GM19467 (cell line): ENCODE measurements around the gene NKX6-2.

Source experiments
- ATAC-seq: cut with Tn5 transposase; IDR thresholded peaks from one replicate; pipeline ENCODE4 v1.9.1; 2021; ENCODE audit warnings: mild to moderate bottlenecking, moderate library complexity; ENCODE audit not compliant: unreplicated experiment

NKX6-2 gene

DNA sequence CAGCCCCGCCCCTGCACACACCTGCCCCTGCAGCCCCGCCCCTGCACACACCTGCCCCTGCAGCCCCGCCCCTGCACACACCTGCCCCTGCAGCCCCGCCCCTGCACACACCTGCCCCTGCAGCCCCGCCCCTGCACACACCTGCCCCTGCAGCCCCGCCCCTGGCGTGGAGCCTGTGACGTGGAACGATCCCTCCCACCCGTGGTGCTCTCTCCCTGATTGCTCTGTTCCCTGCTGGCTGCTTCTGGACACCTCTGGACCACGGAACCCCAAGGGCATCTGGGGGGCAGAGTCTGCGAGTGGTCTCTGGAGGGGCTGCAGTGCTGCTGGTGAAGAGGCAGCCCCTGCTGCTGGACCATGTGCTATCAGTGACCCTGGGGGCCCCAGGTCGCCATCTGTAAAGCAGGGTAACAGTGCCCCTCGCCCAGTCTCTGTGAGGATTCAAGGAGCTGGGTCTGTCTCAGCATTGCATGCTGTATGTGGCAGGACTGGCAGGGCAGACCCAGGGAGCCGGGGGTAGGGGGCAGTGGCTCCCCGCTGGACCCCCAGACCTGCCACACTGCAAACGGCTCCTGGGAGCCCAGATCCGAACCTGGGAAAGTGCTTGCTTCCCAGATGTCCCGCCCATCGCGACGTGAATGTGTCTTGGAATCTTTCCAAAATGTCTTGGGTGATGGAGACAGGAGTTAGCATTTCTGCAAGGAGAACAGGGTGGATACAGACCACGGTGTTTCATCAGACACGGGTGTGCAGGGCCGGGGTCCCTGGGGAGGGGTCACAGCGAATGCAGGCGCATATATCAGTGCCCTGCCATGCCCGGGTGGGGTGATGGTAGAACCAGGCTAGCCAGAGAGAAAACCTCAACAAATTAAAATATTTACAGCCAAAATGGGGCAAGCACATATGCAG lies 27.9 kb upstream of the NKX6-2 start:
- no peak for ATAC-seq

DNA sequence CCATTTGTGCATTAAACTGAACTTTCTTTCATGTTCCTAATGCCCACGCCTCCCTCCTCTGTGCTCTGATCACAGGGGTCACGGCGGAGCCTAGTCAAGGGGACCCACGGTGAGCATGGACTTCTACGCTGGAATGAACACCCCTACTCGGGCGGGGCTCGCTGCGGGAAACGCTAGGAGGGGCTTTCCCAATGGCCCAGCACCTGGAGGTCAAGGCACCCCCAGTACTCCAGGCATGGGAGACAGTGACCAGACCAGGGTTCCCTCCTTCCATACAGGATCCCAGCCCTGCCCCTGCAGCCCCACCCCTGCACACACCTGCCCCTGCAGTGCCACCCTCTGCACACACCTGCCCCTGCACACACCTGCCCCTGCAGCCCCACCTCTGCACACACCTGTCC lies 27.1 kb upstream of the NKX6-2 start:
- ATAC-seq, result no peak

GRCh38 chr10:132812520-132812919 lies 26.6 kb upstream of the NKX6-2 start:
- no peak for ATAC-seq

GRCh38 chr10:132811891-132812481 lies 26.0 kb upstream of the NKX6-2 start:
- ATAC-seq, result no peak

GRCh38 chr10:132810807-132811700 lies 25.1 kb upstream of the NKX6-2 start:
- ATAC-seq, result no peak

- ATAC-seq, result no peak
Measured at GRCh38 chr10:132810141-132810806, 24.3 kb upstream of the NKX6-2 start.

DNA sequence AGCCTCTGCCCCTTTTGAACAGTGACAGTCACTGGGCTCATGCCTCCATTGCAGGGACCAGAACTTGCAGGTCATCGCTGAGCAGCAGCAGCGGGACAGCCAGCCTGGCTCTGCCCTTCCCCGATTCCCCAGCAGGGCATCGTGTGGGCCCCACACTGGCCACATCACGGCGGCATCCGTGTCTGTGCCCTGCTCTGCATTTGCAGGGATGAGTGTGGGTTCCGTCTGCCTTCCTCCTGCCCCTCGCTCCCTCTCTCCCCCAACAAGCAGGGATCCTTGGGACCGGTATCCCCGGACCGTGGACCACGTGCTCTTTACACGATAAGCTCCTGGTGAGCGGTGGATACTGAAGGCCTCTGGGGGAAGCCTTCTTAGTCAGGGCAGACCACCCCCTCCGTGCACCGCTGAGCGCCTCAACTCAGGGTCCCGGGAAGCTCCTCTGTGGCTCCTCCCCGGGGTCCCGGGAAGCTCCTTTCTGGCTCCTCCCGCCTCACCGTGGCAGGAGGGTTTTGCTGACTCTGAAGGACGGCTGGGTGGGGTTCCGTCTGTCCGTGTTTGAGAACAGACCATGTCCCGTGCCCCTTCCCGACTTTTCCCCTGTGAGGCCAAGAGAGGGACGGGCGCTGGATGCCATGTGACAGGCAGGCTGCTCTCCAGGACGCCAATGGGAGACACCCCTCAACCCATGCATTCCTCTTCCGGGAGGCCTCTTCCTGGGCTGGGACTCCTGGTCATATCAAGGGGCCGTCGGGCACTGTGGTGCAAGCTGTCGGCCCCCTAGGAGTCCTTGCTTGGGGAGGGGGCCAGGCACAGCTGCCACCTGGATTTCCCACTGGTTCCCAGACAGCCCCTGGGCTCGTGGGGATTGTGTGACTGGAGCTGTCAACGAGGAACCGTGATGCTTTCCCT lies 23.5 kb upstream of the NKX6-2 start:
- ATAC-seq, result no peak

GRCh38 chr10:132808383-132809231 lies 22.7 kb upstream of the NKX6-2 start:
- no peak for ATAC-seq

DNA sequence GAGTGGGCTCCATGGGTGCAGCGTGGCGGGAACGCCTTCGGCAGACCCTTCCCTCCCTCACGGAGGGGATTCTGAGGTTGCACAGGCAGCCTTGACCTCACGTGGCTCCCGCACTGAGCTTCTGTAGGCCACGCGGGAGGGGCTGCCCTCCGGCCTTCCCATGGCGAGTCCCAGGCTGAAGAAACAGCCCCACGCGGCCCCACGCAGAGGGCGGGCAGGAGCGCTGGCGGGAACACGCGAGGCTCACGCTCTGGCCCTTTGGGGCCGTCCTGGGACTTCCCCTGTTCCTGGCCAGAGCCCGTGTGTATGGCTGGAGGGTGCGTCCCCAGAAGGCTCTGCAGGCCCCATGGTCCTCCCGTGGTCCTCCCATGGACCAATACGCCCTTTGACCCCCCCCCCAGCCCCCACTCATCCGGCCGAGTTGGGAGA lies 21.7 kb upstream of the NKX6-2 start:
- no peak for ATAC-seq

- ATAC-seq, result no peak
Measured at GRCh38 chr10:132806561-132807003, 20.6 kb upstream of the NKX6-2 start.

DNA sequence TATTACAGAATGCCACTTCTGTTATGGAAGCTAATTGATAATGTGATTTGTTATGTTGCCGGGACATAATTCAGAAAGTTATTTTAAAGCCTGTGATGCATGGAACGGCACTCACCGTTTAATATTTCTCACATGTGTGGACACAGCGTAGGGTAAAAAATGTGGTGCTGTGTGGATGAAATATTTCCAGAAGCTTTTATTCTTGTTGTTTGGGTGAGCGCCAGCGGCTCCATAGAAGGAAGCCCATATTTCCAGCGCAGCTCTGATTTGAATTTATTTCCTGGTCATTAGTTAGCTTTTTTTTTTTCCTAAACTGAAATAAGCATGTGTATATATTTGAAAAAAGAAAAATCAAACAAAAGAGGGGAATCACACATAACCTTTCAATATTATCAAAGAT lies 20.2 kb upstream of the NKX6-2 start:
- ATAC-seq, result no peak

- ATAC-seq, result no peak
Measured at GRCh38 chr10:132805599-132805998, 19.7 kb upstream of the NKX6-2 start.

- ATAC-seq, result no peak
Measured at GRCh38 chr10:132804785-132805426, 19.0 kb upstream of the NKX6-2 start.

DNA sequence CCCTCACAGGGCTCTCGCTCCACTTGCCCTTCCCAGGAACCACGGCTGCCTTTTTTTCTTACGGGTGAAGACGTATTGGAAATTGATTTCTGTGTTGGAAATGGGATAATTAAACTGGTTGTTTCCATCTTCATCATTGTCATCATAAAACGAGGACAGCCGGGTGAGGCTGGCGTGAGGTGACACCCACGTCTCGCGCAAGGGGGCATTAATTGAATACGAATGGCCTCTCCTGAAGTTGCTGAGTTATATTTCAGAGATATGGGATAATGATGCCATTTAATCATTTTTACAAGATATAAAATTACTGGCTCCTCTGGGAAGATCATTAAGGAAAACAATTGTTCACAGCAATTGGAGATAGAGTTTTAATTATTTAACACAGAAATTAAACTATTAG lies 18.3 kb upstream of the NKX6-2 start:
- no peak for ATAC-seq

DNA sequence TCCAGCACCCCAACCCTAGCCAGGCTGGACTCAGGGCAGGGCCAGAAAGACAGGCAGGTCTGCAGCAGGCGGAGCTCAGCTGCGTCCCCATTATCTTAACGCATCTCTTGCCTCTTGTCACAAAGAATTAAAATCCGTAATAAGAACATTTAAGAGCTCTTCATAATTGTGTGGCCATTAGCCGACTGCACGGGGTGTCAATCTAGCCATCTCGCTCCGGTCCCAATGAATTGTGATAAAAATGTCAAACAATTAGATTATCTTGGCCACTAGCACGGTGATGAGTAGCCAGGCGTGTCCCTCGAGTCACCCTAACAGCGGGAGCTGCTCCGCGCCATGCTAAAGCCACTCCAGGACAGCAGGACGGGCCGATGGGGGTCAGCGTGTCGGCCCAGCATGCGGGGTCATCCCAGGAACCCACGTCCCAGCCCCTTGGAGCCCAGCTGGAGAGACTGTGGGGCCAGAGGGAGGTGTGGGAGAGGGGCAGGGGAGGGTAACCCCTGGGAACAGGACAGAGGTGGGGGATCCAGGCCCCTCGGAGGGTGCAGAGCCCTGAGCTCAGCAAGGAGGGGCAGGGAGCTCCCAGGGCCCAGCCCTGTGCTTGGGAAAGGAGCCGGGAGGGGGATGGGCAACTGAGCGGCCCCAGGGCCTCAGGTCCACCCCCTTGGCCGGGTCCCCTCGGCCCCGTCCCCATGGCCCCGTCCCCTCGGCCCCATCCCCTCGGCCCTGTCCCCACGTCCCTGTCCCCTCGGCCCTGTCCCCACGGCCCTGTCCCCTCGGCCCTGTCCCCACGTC lies 17.7 kb upstream of the NKX6-2 start:
- no peak for ATAC-seq

DNA sequence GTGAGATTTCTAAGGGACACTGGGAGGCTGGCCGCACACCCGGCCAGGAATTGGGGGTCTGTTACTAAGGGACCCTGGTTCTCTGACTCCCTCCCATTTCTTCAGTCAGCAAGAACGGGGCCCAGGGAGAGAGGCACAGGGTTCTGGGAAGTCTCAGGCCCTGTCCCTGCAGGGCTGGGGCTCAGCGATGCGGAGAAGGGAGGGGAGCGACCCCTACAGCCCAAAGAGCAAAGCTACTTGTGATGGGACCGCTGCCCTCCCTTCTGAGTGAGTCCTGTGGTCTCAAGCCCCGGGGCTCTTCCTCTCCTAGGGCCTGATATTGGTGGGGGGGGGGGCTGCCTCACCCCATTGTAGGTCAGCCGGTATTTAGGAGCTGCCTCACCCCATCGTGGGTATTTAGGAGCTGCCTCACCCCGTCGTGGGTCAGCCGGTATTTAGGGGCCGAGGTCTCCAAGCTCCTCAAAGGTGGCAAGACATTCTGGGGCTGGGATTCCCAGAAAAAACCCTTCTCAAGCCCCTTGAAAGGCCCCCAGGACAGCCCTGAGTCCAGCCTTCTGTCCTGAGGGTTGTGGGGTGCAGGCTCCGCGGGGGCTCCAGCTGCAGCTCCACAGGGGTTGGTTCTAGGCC lies 16.9 kb upstream of the NKX6-2 start:
- no peak for ATAC-seq

DNA sequence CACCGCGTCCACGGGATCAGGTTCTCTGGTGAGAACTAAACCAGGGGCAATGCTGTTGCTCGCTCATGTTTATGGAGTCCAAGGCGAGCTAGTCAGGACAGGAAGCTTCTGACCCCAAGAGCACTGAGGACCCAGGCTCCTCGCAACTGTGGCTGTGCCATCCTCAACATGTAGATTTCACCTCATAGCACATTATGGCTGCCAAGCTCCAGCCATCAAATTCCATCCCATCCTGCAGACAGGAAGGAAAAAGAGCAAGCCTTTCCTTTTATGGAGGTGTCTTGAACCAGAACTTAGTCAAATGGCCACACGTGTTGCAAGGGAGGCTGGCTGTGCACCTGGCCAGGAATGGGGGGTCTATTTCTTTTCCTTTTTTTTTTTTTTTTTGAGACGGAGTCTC lies 16.1 kb upstream of the NKX6-2 start:
- no peak for ATAC-seq
